Mesenchymal stem cell (in vitro differentiated cells and primary cell): ENCODE data around the gene RFXANK.
"Not testable (repeated sequence)": the region's sequence is repeated elsewhere in the genome, so short reads cannot be mapped to it uniquely, and the experiment has no call there.

Source experiments
- DNase-seq: peaks from one replicate; pipeline ENCODE4 v3.0.0-alpha.2; 2013
- H2AFZ ChIP-seq: one replicate; pipeline ENCODE4 v1.6.1; 2013; ENCODE audit warnings: low read depth, mild to moderate bottlenecking, control low read depth, inconsistent platforms, low read length, moderate library complexity
- H2AK5ac ChIP-seq: 2 replicates; pipeline ENCODE4 v1.6.1; 2013; ENCODE audit warnings: low read length, moderate library complexity, mild to moderate bottlenecking, inconsistent platforms; ENCODE audit not compliant: severe bottlenecking
- H2BK120ac ChIP-seq: one replicate; pipeline ENCODE4 v1.6.1; 2013; ENCODE audit warnings: low read depth, mild to moderate bottlenecking, inconsistent platforms, low read length, moderate library complexity
- H2BK12ac ChIP-seq, 2 experiments: one replicate each; pipeline ENCODE4 v1.6.1; 2013; ENCODE audit warnings: inconsistent platforms in 2 of 2, low read length in 2 of 2, mild to moderate bottlenecking in 2 of 2, moderate library complexity in 2 of 2, control low read depth in 1 of 2
- H2BK15ac ChIP-seq: one replicate; pipeline ENCODE4 v1.6.1; 2013; ENCODE audit warnings: mild to moderate bottlenecking, low read depth, inconsistent platforms; ENCODE audit not compliant: poor library complexity, severe bottlenecking
- H2BK5ac ChIP-seq: 2 replicates; pipeline ENCODE4 v1.6.1; 2013; ENCODE audit warnings: low read depth, mild to moderate bottlenecking, low read length, control low read depth, inconsistent platforms; ENCODE audit not compliant: poor library complexity, severe bottlenecking
- H3K14ac ChIP-seq, 2 experiments: one replicate each; pipeline ENCODE4 v1.6.1; 2013; ENCODE audit warnings: inconsistent platforms in 2 of 2, low read length in 2 of 2, control low read depth in 1 of 2, mild to moderate bottlenecking in 1 of 2, moderate library complexity in 1 of 2
- H3K18ac ChIP-seq, 2 experiments: one replicate each; pipeline ENCODE4 v1.6.1; 2013; ENCODE audit warnings: inconsistent platforms in 2 of 2, low read length in 2 of 2, control low read depth in 1 of 2, low read depth in 1 of 2, mild to moderate bottlenecking in 1 of 2
- H3K23ac ChIP-seq, 2 experiments: one replicate each; pipeline ENCODE4 v1.6.1; 2013; ENCODE audit warnings: inconsistent platforms in 2 of 2, low read length in 2 of 2, mild to moderate bottlenecking in 2 of 2, moderate library complexity in 2 of 2, control low read depth in 1 of 2
- H3K27ac ChIP-seq: 2 replicates; pipeline ENCODE4 v1.5.1; 2013; ENCODE audit warnings: mild to moderate bottlenecking, moderate library complexity, low read length, control low read depth, inconsistent platforms; ENCODE audit not compliant: poor library complexity, severe bottlenecking
- H3K27me3 ChIP-seq, 2 experiments: 2 replicates each; pipeline versions ENCODE4 v1.6.1 to v1.7.0; 2013; ENCODE audit warnings: low read length in 2 of 2, mild to moderate bottlenecking in 2 of 2, moderate library complexity in 2 of 2, control low read depth in 1 of 2, inconsistent platforms in 1 of 2; ENCODE audit not compliant: control insufficient read depth in 1 of 2, insufficient read depth in 1 of 2
- H3K36me3 ChIP-seq, 2 experiments: 2 replicates each; pipeline versions ENCODE4 v1.6.1 to v1.7.0; 2013; ENCODE audit warnings: low read length in 2 of 2, control low read depth in 1 of 2, inconsistent platforms in 1 of 2, low read depth in 1 of 2, mild to moderate bottlenecking in 1 of 2; ENCODE audit not compliant: insufficient read depth in 2 of 2, control insufficient read depth in 1 of 2
- H3K4ac ChIP-seq, 2 experiments: one replicate each; pipeline ENCODE4 v1.6.1; 2013; ENCODE audit warnings: inconsistent platforms in 2 of 2, low read length in 2 of 2, mild to moderate bottlenecking in 2 of 2, moderate library complexity in 2 of 2, control low read depth in 1 of 2, low read depth in 1 of 2
- H3K4me1 ChIP-seq: 2 replicates; pipeline ENCODE4 v1.6.1; 2013; ENCODE audit warnings: low read depth, low read length, control low read depth; ENCODE audit not compliant: control insufficient read depth, insufficient read depth
- H3K4me2 ChIP-seq: 2 replicates; pipeline ENCODE4 v1.6.1; 2013; ENCODE audit warnings: low read length, mild to moderate bottlenecking, inconsistent platforms; ENCODE audit not compliant: poor library complexity, severe bottlenecking
- H3K4me3 ChIP-seq, 2 experiments: 2 replicates each; pipeline versions ENCODE4 v1.5.1 to v1.7.0; 2013; ENCODE audit warnings: low read length in 2 of 2, mild to moderate bottlenecking in 2 of 2, control low read depth in 1 of 2, low read depth in 1 of 2; ENCODE audit not compliant: insufficient read depth in 1 of 2
- H3K79me1 ChIP-seq: replicated peaks from 2 replicates; pipeline ENCODE4 v1.6.1; 2013; ENCODE audit warnings: mild to moderate bottlenecking, control low read depth, low read length, inconsistent platforms; ENCODE audit not compliant: poor library complexity, severe bottlenecking
- H3K9ac ChIP-seq: 2 replicates; pipeline ENCODE4 v1.7.0; 2013; ENCODE audit warnings: mild to moderate bottlenecking, low read length, moderate library complexity
- H3K9me3 ChIP-seq: 2 replicates; pipeline ENCODE4 v1.7.0; 2013; ENCODE audit warnings: mild to moderate bottlenecking, low read length; ENCODE audit not compliant: control insufficient read depth
- H4K8ac ChIP-seq: one replicate; pipeline ENCODE4 v1.6.1; 2013; ENCODE audit warnings: inconsistent platforms, mild to moderate bottlenecking, low read length, moderate library complexity
- H4K91ac ChIP-seq: one replicate; pipeline ENCODE4 v1.6.1; 2013; ENCODE audit warnings: mild to moderate bottlenecking, low read length, inconsistent platforms
- WGBS: methylation state at CpG from one replicate; pipeline ENCODE4 v1.1.7; 2013; ENCODE audit warnings: mixed read lengths; 5-methylcytosine and 5-hydroxymethylcytosine counted together

Gene RFXANK

DNA sequence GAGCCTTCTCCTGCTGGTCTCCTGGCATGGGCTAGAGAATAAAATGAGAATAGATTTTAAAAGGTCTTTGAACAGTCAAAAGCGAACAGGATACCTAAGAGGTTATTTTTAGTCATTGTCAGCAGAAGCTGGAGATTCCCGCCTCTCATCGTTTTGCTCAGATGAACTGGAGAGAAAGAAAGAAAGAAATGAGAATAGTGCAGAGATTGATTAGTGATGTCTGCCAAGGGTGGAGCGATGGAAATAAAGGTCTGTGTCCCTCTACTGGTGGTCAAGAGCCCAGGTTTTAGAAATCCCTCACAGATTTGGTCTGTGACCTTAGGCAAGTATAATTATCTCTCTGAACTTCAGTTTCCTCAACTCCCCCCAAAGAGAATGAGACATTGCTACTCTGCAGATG, 25.0 kb downstream of the RFXANK start:
- Histone ChIP-seq H3K4me3 (no peak overlapping the region), H3K27ac (no peak overlapping the region), H4K8ac (no peak overlapping the region), H2AK5ac (no peak overlapping the region), H3K4me2 (no peak overlapping the region), H2BK5ac (no peak overlapping the region), H3K18ac (no peak overlapping the region), H3K14ac (no peak overlapping the region), H2BK12ac (no peak overlapping the region), H3K9me3 (peaks cover 5% of the 10 kb centered on the region), H3K4me1 (no peaks in the 10 kb centered on the region), H3K9ac (no peak overlapping the region), H3K23ac (no peak overlapping the region), H4K91ac (no peak overlapping the region), H3K79me1 (no peaks in the 10 kb centered on the region), H3K27me3 (peaks cover 29 to 48% of the 10 kb centered on the region in 2 experiments), H2AFZ (no peak overlapping the region), H3K4ac (no peak overlapping the region), H2BK15ac (no peak overlapping the region), H2BK120ac (no peak overlapping the region), H3K36me3 (no peaks in the 10 kb centered on the region)
- DNase-seq, result peak; percentile 71
- 42% methylated on average over 3 of the region's 4 CpGs for WGBS

DNA sequence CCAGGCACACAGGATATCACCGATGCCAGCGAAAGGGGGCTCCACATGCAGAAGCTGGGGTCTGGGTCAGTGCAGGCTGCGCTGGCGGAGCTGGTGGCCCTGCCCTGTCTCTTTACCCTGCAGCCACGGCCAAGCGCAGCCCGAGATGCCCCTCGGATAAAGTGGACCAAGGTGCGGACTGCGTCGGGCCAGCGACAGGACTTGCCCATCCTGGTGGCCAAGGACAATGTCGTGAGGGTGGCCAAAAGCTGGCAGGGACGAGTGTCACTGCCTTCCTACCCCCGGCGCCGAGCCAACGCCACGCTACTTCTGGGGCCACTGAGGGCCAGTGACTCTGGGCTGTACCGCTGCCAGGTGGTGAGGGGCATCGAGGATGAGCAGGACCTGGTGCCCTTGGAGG, 26.9 kb downstream of the RFXANK start:
- Histone ChIP-seq H3K27me3 (peaks cover 14 to 45% of the 10 kb centered on the region in 2 experiments), H2BK12ac (no peak overlapping the region), H2BK120ac (no peak overlapping the region), H3K4me2 (no peak overlapping the region), H4K8ac (no peak overlapping the region), H3K9ac (no peak overlapping the region), H3K27ac (no peak overlapping the region), H2AFZ (no peak overlapping the region), H3K4ac (no peak overlapping the region), H3K4me3 (no peak overlapping the region), H2AK5ac (no peak overlapping the region), H3K36me3 (no peaks in the 10 kb centered on the region), H4K91ac (no peak overlapping the region), H2BK5ac (no peak overlapping the region), H3K9me3 (peaks cover 5% of the 10 kb centered on the region), H3K14ac (no peak overlapping the region), H2BK15ac (no peak overlapping the region), H3K18ac (no peak overlapping the region), H3K79me1 (no peaks in the 10 kb centered on the region), H3K23ac (no peak overlapping the region), H3K4me1 (no peaks in the 10 kb centered on the region)
- DNase-seq, result no peak
- WGBS, result 86% methylated on average over 21 of the region's 21 CpGs

GRCh38 chr19:19221000-19221399, 28.9 kb downstream of the RFXANK start:
- H4K8ac ChIP-seq, H2BK120ac ChIP-seq, H3K4me2 ChIP-seq, H3K9me3 ChIP-seq, H3K18ac ChIP-seq, H3K4me3 ChIP-seq, H2BK5ac ChIP-seq, H3K27ac ChIP-seq, H3K14ac ChIP-seq, H3K4ac ChIP-seq, H2BK15ac ChIP-seq, H3K23ac ChIP-seq, H3K9ac ChIP-seq, H2AFZ ChIP-seq, H2BK12ac ChIP-seq, H3K79me1 ChIP-seq, H4K91ac ChIP-seq, H3K4me1 ChIP-seq, H2AK5ac ChIP-seq, DNase-seq, H3K36me3 ChIP-seq: not testable (repeated sequence)
- H3K27me3 ChIP-seq, result peaks cover 21 to 44% of the 10 kb centered on the region in 2 experiments
- WGBS, result 82% methylated on average over 7 of the region's 8 CpGs

- H2BK15ac ChIP-seq, result no peak overlapping the region
- no peaks in the 10 kb centered on the region for H3K9me3 ChIP-seq
- no peak overlapping the region for H3K9ac ChIP-seq
- H3K27ac ChIP-seq, result no peak overlapping the region
- no peak overlapping the region for H3K4me3 ChIP-seq
- no peak overlapping the region for H4K91ac ChIP-seq
- H3K36me3 ChIP-seq, result no peaks in the 10 kb centered on the region
- DNase-seq, result no peak
- no peak overlapping the region for H2BK12ac ChIP-seq
- H2AK5ac ChIP-seq, result no peak overlapping the region
- no peak overlapping the region for H3K4me2 ChIP-seq
- H2BK5ac ChIP-seq, result no peak overlapping the region
- H2AFZ ChIP-seq, result no peak overlapping the region
- H3K23ac ChIP-seq, result no peak overlapping the region
- H3K79me1 ChIP-seq, result no peaks in the 10 kb centered on the region
- no peak overlapping the region for H4K8ac ChIP-seq
- no peak overlapping the region for H3K4ac ChIP-seq
- no peak overlapping the region for H2BK120ac ChIP-seq
- no peak overlapping the region for H3K14ac ChIP-seq
- no peak overlapping the region for H3K18ac ChIP-seq
- peaks cover 7% of the 10 kb centered on the region for H3K4me1 ChIP-seq
- 75% methylated on average over 1 of the region's 5 CpGs for WGBS
- H3K27me3 ChIP-seq, result peaks cover 41 to 55% of the 10 kb centered on the region in 2 experiments
Observed at GRCh38 chr19:19223060-19223459, 31.0 kb downstream of the RFXANK start.
